ENCODE measurements around the gene PHACTR1.

DNA sequence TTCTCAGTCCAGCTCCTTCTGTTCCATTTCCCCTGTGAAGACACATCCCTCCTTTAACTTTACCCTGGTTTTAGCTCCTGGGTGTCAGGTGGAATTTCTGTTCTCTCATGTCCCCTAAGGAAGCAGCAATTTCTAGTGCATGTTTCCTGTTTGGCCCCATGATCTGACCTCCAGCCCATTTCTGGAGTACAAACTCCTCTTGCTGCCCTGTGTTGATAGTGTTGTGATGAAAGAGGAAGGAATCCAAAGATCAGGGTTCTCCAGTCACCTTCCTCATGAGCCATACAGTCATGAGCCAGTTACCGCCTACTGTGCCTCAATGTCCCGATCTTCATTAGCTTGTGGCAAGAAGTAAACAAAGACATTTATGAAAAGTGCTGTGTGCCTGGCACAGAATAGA lies 97.4 kb downstream of the PHACTR1 start:
- TF ChIP-seq, protein P1, sequence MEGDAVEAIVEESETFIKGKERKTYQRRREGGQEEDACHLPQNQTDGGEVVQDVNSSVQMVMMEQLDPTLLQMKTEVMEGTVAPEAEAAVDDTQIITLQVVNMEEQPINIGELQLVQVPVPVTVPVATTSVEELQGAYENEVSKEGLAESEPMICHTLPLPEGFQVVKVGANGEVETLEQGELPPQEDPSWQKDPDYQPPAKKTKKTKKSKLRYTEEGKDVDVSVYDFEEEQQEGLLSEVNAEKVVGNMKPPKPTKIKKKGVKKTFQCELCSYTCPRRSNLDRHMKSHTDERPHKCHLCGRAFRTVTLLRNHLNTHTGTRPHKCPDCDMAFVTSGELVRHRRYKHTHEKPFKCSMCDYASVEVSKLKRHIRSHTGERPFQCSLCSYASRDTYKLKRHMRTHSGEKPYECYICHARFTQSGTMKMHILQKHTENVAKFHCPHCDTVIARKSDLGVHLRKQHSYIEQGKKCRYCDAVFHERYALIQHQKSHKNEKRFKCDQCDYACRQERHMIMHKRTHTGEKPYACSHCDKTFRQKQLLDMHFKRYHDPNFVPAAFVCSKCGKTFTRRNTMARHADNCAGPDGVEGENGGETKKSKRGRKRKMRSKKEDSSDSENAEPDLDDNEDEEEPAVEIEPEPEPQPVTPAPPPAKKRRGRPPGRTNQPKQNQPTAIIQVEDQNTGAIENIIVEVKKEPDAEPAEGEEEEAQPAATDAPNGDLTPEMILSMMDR (IDR thresholded peaks at IDR 0.05), result no peak
- no peak for TF ChIP-seq POLR2A (IDR thresholded peaks at IDR 0.05)
